OCI-LY3 (cell line): ENCODE data around the gene S100P.

Experiments used
- H2AFZ ChIP-seq: fragments of 200-600, 300-600 bp; shearing (Covaris generic); 2 replicates; pipeline ENCODE4 v1.6.0; 2014; ENCODE audit warnings: antibody characterized with exemption, low read depth, low read length
- H3K27ac ChIP-seq: fragments of 200-600, 300-600 bp; sonication (generic); 2 replicates; pipeline ENCODE4 v1.5.1; 2014; ENCODE audit warnings: mild to moderate bottlenecking, low read length, moderate library complexity, mixed read lengths
- H3K27me3 ChIP-seq: fragments of 200-600, 300-600 bp; sonication (generic); 2 replicates; pipeline ENCODE4 v1.6.1; 2014; ENCODE audit warnings: low read depth, low read length, mixed read lengths
- H3K36me3 ChIP-seq: fragments of 200-600, 300-600 bp; sonication (generic); replicated peaks from 2 replicates; pipeline ENCODE3; 2014; ENCODE audit warnings: low read depth, low read length, mixed read lengths
- H3K4me1 ChIP-seq: fragments of 300-600, 200-600 bp; sonication (generic); 2 replicates; pipeline ENCODE4 v1.6.1; 2014; ENCODE audit warnings: low read length, mixed read lengths
- H3K4me2 ChIP-seq: fragments of 200-600, 300-600 bp; sonication (generic); 2 replicates; pipeline ENCODE4 v1.6.1; 2014; ENCODE audit warnings: low read length, mixed read lengths
- H3K4me3 ChIP-seq: fragments of 300-600, 200-600 bp; sonication (generic); 2 replicates; pipeline ENCODE4 v1.5.1; 2014; ENCODE audit warnings: antibody characterized with exemption, mild to moderate bottlenecking, low read length, moderate library complexity
- H3K79me2 ChIP-seq: fragments of 300-600, 200-600 bp; shearing (Covaris generic); 2 replicates; pipeline ENCODE4 v1.6.1; 2014; ENCODE audit warnings: mild to moderate bottlenecking, low read length, mixed read lengths
- H3K9ac ChIP-seq: fragments of 300-600, 200-600 bp; shearing (Covaris generic); 2 replicates; pipeline ENCODE4 v1.6.0; 2014; ENCODE audit warnings: mild to moderate bottlenecking, low read length, moderate library complexity
- H3K9me3 ChIP-seq: fragments of 200-600, 300-600 bp; shearing (Covaris generic); 2 replicates; pipeline ENCODE4 v1.6.1; 2014; ENCODE audit warnings: low read length, mixed read lengths; ENCODE audit not compliant: insufficient read depth
- H4K20me1 ChIP-seq: fragments of 200-600, 300-600 bp; sonication (generic); 2 replicates; pipeline ENCODE4 v1.6.1; 2016; ENCODE audit warnings: low read length, mixed read lengths; ENCODE audit not compliant: insufficient read depth
- EZH2phosphoT487 ChIP-seq: fragments of 200-600 bp; shearing (Covaris generic); IDR thresholded peaks from 2 replicates; pipeline ENCODE4 v1.6.1; 2018; ENCODE audit warnings: antibody characterized with exemption, mixed run types, low read depth
- TF ChIP-seq, protein P1 (sequence below): fragments of 200-600, 300-600 bp; sonication (generic); IDR thresholded peaks from 2 replicates; pipeline ENCODE4 v1.5.1; 2014; ENCODE audit warnings: antibody characterized with exemption, low read length, low read depth

The S100P gene

DNA sequence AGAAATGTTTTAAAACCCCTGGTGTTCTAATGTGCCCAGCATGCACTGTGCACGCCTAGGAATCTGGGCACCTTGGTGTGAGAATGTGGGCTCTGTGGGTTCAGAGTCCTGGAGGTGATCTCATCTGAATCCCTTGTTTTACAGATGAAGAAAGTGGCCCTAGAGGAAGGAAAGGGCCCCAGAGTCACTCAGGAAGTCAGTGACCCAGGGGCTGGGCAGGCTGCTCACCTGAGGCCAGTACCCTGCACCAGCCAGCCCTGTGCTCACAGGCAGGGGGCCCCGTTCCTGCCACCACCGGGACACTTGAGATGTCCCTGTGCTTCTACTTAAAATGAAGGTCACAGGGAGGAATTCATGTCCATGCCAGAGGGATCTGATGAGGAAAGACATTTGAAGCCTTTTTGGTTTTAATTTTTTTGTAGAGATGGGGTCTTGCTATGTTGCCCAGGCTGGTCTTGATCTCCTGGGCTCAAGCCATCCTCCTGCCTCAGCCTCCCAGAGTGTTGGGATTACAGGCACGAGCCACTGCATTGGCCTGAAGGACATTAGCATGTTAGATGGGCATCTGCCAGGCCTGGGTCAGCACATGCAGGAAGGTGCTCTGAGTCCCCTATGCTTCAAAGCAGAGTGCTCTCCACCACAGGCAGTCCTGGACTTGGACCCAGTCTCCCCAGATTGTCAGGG is 7.4 kb upstream of the S100P start:
- TF ChIP-seq, protein P1, sequence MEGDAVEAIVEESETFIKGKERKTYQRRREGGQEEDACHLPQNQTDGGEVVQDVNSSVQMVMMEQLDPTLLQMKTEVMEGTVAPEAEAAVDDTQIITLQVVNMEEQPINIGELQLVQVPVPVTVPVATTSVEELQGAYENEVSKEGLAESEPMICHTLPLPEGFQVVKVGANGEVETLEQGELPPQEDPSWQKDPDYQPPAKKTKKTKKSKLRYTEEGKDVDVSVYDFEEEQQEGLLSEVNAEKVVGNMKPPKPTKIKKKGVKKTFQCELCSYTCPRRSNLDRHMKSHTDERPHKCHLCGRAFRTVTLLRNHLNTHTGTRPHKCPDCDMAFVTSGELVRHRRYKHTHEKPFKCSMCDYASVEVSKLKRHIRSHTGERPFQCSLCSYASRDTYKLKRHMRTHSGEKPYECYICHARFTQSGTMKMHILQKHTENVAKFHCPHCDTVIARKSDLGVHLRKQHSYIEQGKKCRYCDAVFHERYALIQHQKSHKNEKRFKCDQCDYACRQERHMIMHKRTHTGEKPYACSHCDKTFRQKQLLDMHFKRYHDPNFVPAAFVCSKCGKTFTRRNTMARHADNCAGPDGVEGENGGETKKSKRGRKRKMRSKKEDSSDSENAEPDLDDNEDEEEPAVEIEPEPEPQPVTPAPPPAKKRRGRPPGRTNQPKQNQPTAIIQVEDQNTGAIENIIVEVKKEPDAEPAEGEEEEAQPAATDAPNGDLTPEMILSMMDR: no peak
- TF ChIP-seq EZH2phosphoT487: no peak
- no peaks in the 10 kb centered on the region for H4K20me1 ChIP-seq
- no peaks in the 10 kb centered on the region for H3K4me1 ChIP-seq
- H2AFZ ChIP-seq: no peak overlapping the region
- no peaks in the 10 kb centered on the region for H3K9me3 ChIP-seq
- no peak overlapping the region for H3K4me3 ChIP-seq
- H3K79me2 ChIP-seq: no peaks in the 10 kb centered on the region
- H3K4me2 ChIP-seq: no peak overlapping the region
- H3K27me3 ChIP-seq: no peaks in the 10 kb centered on the region
- no peak overlapping the region for H3K9ac ChIP-seq
- H3K36me3 ChIP-seq: no peaks in the 10 kb centered on the region
- no peak overlapping the region for H3K27ac ChIP-seq

DNA sequence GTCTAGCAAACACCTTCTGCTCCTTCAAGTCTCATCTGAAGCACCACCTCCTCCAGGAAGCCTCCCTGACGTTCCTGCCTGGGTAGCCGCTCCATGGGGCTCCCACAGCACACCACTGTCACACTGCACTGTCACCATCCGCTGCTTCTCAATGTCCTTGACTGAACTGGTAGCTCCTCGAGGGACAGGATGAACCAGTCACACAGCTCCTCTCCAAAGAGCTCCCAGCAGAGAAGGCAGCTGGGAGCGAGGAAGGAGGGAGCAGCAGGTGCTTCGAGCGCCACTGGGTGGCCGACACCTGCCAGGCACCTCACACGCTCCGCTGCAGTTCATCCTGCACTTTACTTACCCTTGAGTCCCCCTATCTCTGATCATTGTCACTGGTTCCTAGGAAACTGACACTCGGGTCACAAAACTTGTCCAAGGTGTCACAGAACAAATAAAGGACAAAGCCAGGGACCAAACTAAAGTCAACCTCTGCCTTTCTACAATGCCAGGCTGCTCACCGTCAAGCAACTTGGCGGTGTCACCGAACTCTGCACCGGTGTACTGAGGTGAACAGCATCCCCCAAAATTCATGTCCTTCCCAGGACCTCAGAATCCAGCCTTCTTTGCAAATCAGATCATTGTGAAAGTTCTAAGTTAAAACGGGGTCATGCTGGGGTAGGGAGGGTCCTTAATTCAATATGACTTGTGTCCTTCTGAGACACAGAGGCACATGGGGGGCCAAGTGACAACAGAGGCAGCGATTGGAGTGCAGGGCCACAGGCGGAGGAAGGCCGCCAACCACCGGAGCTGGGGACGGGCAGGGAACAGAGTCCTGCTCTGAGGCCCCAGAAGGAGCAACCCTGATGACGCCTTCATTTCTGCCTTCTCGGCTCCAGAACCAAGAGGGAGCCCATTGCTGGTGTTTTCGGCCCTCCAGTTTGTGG is 5.5 kb upstream of the S100P start:
- Histone ChIP-seq H3K27ac (no peak overlapping the region), H3K4me2 (no peak overlapping the region)

DNA sequence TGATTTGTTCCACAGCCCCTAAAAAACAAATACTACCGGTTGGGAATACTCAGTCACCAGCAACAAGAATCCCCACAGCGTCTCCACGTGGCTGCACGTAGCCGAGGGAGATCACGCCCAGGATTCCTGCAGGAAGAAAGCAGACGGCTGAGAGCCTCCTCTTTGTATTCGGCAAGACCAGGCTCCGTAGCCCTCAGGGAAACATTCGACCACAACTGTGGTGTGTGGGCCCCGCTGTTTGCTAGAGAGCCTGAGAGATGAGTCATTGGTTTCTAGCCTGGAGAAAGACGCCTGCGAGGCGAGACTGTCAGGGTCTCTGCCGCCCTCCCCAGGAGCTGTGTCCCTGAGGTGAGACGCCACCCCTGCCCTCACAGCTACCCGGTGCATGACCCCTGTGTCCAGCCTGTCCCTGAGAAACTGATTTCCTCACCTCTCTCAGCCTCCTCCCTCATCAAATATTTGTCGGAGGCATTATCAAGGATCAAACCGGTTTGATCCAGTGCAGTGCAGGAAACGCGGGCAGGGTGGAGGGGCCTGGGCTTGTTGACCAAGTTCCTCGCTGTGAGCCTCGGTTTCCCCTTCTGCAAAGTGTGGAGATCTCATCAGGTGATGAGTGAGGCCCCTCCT is 4.7 kb upstream of the S100P start:
- H3K4me2 ChIP-seq: no peak overlapping the region
- H2AFZ ChIP-seq: no peak overlapping the region
- no peak overlapping the region for H3K9ac ChIP-seq
- no peak overlapping the region for H3K27ac ChIP-seq
- no peaks in the 10 kb centered on the region for H3K27me3 ChIP-seq
- TF ChIP-seq, protein P1: no peak
- no peak for TF ChIP-seq EZH2phosphoT487
- no peaks in the 10 kb centered on the region for H3K79me2 ChIP-seq
- no peaks in the 10 kb centered on the region for H3K9me3 ChIP-seq
- H3K4me3 ChIP-seq: no peak overlapping the region
- no peaks in the 10 kb centered on the region for H3K36me3 ChIP-seq
- H3K4me1 ChIP-seq: no peaks in the 10 kb centered on the region
- no peaks in the 10 kb centered on the region for H4K20me1 ChIP-seq

More for the DNA sequence above, 5.5 kb upstream of the S100P start:
- no peak for TF ChIP-seq EZH2phosphoT487
- TF ChIP-seq, protein P1: no peak
- H3K79me2 ChIP-seq: no peaks in the 10 kb centered on the region
- H2AFZ ChIP-seq: no peak overlapping the region
- no peaks in the 10 kb centered on the region for H4K20me1 ChIP-seq
- H3K9me3 ChIP-seq: no peaks in the 10 kb centered on the region
- no peaks in the 10 kb centered on the region for H3K36me3 ChIP-seq
- H3K4me1 ChIP-seq: no peaks in the 10 kb centered on the region
- no peaks in the 10 kb centered on the region for H3K27me3 ChIP-seq
- H3K9ac ChIP-seq: no peak overlapping the region
- H3K4me3 ChIP-seq: no peak overlapping the region

DNA sequence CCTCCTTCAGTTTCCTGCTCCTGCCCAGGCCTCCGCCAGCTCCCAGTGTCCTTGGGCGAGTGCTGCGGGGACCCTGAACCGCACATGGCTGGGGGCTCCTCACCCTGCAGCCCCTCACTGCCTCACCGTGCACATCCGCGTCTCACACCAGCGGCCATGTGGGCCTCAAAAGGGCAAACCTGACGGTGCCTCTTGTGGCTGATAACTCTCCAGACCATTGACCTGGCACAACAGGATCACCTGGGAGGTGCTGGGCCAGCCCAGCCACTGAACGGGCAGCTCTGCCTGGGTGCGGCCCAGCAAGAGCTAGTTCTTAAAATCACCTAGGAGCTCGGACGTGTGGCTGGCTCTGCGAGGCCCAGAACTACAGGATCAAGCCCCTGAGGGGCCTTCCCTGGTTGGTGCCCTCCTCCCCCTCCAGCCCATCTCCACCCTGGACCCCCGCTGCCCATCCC is 4.1 kb upstream of the S100P start:
- H3K4me2 ChIP-seq: no peak overlapping the region

More for the DNA sequence above, 4.1 kb upstream of the S100P start:
- H3K4me1 ChIP-seq: no peaks in the 10 kb centered on the region
- no peak overlapping the region for H2AFZ ChIP-seq
- no peak overlapping the region for H3K4me3 ChIP-seq
- no peaks in the 10 kb centered on the region for H3K9me3 ChIP-seq
- no peak overlapping the region for H3K9ac ChIP-seq
- H4K20me1 ChIP-seq: no peaks in the 10 kb centered on the region
- no peak overlapping the region for H3K27ac ChIP-seq
- TF ChIP-seq, protein P1: no peak
- no peak for TF ChIP-seq EZH2phosphoT487
- H3K36me3 ChIP-seq: no peaks in the 10 kb centered on the region
- H3K79me2 ChIP-seq: no peaks in the 10 kb centered on the region
- H3K27me3 ChIP-seq: no peaks in the 10 kb centered on the region
